IPS-18c (cell line): ENCODE results near the gene C14orf93.
"Not testable (repeated sequence)": the region's sequence is repeated elsewhere in the genome, so short reads cannot be mapped to it uniquely, and the experiment has no call there.

Experiments
- H3K4me3 ChIP-seq: 2 replicates; pipeline ENCODE4 v1.7.0; 2013; ENCODE audit warnings: low read depth, mild to moderate bottlenecking, low read length, moderate library complexity; ENCODE audit not compliant: insufficient read depth
- H3K9me3 ChIP-seq: one replicate; pipeline ENCODE4 v1.6.1; 2013; ENCODE audit warnings: mild to moderate bottlenecking, low read length, moderate library complexity; ENCODE audit not compliant: control insufficient read depth, insufficient read depth

Gene C14orf93

DNA sequence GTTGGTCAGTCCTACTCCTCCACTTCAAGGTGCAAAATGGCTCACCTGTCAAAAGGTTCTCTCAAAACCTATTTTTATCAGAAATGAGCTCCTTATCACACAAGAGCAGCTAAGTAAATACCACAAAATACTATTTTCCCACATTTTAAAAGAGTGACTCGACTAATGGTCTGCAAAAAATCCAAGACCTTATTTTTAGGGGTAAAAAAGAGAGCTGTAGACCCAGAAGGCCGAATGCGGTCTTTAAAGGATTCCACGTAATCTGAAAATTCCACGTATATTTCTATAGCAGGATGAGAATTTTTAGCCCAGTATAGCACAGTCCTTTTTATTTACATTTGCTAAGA is 3.8 kb downstream of the C14orf93 start:
- Histone ChIP-seq H3K4me3 (peak overlapping the region; percentile 81), H3K9me3 (no peaks in the 10 kb centered on the region)

DNA sequence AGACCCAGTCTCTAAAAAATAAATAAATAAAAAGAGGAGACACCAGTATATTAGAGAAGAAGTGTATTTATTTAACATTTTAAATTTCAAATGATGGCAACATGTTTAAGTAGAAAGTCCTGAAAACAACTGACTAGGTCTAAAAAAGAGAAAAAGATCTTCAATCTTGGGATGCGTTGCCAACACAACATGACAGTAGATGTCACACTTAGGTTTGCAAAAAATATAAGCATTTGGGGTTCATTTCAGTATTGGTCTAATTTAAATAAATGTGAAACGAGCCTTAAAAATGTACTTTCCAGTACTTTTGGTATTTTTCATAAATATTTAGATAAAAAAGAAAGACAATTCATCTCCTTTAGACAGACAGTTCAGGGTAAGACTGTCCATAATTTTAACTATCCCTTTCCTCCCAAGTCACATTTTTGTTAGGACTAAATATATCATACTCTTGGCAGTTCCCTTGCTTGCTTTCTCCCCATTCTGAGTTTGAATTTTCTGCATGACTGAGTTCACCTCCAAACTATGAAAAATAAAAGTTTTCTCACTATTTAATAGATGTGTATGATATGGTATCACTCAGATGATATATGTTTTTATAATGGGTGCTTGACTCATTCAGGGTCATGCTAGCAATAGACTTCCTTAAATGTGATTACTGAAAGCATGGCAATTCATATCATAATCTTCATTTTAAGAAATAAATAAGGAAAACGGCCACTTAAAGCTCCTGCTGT is 4.3 kb downstream of the C14orf93 start:
- H3K4me3 ChIP-seq, result no peak overlapping the region

DNA sequence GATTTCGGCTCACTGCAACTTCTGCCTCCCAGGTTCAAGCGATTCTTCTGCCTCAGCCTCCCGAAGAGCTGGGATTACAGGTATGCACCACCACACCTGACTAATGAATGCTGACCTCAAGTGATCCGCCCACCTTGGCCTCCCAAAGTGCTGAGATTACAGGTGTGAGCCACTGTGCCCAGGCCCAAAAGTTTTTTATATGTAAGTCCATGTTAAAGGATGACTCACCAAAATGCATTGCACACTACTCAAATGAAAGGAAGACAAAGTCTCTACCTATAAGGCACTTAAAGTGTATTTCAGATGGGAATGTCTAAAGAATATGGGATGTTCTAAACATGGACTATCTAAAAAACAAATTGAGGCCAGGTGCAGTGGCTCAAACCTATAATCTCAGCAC is 5.7 kb downstream of the C14orf93 start:
- not testable (repeated sequence) for H3K9me3 ChIP-seq, H3K4me3 ChIP-seq

More for the DNA sequence above, 4.3 kb downstream of the C14orf93 start:
- H3K9me3 ChIP-seq, result no peaks in the 10 kb centered on the region

- no peak overlapping the region for H3K4me3 ChIP-seq
- no peaks in the 10 kb centered on the region for H3K9me3 ChIP-seq
These were observed 7.4 kb downstream of the C14orf93 start for GRCh38 chr14:23002592-23002991.

GRCh38 chr14:23000860-23001259 is 9.1 kb downstream of the C14orf93 start:
- Histone ChIP-seq H3K4me3 (no peak overlapping the region), H3K9me3 (no peaks in the 10 kb centered on the region)

DNA sequence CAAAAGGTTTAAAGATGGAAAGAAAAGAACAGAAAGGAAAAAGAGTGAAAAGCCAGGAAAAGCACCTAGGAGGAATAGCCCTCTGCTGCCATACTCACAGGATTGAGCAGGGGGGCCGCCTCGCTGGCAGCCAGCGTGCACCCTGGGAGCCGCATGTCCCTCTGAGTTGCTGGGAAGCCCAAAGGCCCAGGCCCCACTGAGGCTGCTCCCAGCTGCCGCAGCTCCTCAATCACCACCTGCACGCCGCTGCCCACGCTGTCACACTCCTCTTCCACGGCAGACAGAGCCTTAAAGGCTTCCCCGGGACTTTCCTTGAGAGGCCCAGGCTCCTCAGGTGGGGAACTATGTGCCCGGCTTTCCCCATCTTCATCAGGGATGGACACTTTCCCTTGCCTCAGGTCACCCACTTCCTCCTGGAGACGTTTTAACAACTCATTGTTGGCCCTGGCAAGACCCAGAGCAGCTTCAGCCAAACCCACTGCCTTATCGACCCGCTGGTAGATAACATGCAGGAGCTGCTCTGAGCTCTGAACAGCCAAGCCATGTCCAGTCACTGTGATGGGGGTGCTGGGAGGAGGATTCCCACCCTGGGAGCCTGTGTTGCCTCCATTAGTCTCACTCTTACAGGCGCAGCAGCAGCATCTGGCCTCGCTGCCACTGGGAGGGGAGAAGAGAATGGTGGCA is 11.5 kb downstream of the C14orf93 start:
- Histone ChIP-seq H3K4me3 (no peak overlapping the region), H3K9me3 (no peaks in the 10 kb centered on the region)

DNA sequence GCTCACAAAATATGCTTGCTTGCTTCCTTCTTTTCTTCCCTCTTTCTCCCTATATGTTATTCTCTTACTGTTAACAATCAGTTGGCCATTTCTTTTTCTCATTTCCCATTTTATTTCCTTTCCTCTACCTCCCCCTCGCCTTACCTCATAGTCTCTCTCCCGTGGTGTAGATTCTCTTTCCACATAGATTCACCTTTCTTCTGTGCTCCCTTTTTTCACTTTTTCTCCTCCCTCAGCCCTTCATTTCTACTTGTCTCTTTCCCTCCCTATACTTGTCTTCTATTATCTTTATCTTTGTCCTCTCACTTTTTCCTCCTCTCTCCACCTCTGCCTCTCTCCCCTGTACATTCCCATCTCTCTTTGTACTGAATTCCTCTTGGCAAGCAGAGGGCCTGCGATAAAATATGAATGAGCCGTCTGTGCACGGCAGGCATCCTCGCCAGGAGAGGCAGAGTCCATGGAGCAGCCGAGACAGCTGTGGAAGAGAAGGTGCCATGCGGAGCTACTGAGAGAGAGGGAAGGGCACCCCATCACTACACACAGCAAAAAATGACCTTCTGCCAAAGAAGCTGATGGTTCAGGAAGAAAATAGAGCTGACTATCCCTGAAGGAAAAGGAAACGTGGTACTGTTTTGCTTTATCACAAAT is 12.1 kb downstream of the C14orf93 start:
- H3K4me3 ChIP-seq, result no peak overlapping the region

DNA sequence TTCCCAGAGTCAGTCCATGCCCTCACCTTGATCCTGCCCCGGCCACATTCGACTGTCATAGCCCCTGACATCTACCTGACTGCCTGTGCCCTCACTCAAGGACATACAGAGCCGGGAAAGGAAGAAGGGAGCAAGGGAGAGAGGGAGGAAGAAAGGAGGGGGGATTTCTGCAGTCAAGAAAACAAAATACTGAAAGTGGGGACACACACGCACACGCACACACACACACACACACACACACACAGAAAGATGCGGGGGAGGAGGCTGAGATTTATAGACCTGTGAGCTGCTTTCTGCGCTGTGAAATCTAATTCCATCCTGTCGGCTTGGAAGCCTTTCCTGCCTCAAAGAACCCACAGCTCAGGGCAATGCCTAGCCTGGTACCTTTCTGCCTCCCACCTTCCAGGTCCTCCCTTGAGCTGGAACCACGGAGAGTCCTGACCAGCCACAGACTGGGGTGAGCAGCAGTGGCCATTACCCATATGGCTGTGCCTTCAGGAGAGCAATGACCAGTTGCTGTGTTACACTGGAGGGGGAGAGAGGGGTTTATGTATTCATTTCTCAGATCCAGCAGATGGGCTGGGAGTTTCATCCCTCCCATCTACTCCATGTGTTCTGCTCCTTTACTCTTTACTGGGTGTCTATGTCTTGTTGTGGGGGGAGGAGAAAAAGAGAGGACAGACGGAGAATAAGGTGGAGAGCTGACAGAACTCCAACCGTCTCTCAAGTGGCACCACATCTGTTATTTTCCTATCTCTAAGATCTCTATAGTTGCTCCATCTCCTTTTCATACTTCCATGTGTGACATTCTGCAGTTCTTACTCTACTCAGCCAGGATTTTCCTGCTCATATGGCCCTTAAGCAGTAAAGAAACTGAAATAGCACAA is 12.9 kb downstream of the C14orf93 start:
- no peak overlapping the region for H3K4me3 ChIP-seq
- no peaks in the 10 kb centered on the region for H3K9me3 ChIP-seq

More for the DNA sequence above, 12.1 kb downstream of the C14orf93 start:
- no peaks in the 10 kb centered on the region for H3K9me3 ChIP-seq

GRCh38 chr14:22995889-22996625 is 13.9 kb downstream of the C14orf93 start:
- H3K4me3 ChIP-seq, result no peak overlapping the region
- H3K9me3 ChIP-seq, result no peaks in the 10 kb centered on the region

DNA sequence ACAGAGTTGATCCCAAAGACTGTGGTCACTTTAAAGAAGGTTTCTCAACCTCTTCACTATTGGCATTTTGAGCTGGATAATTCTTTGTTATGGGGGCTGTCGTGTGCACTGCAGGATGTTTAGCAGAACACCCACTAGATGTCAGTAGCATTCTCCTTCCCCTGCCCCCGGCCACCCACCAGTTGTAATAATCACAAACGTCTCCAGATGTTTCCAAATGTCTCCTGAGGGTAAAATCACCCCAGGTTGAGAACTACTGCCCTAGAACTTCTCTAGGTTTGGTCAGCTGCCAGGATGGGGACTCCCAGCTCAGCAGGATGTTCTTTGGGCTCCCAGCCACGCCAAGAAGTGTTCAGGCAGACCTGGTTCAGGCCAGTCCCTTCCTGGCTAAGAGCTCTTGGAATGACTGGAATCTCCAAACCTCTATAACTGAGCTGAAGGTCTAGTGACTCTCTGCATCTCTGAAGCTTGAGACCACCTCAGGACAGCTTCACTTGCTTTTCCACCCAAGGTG is 15.1 kb downstream of the C14orf93 start:
- H3K9me3 ChIP-seq, result no peaks in the 10 kb centered on the region
- H3K4me3 ChIP-seq, result no peak overlapping the region

- Histone ChIP-seq H3K9me3 (no peaks in the 10 kb centered on the region), H3K4me3 (no peak overlapping the region)
These were observed 16.4 kb downstream of the C14orf93 start for GRCh38 chr14:22993517-22993916.

DNA sequence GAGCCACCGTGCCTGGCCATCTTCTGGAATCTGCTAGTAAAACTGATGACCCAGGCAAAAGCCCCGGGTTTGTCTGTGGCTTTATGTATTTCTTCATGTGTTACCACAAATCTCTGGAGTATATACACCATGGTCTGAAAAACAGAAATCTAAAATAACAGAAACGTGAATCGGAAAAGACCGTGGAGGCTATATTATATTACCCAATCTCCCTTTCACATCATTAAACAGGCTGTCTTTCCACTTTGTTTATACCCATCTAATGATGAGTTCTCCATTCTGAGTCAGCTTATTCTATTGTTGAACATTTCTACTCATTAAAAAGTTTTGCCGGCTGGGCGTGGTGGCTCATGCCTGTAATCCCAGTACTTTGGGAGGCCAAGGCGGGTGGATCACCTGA is 18.1 kb downstream of the C14orf93 start:
- Histone ChIP-seq H3K9me3 (no peaks in the 10 kb centered on the region), H3K4me3 (no peak overlapping the region)

DNA sequence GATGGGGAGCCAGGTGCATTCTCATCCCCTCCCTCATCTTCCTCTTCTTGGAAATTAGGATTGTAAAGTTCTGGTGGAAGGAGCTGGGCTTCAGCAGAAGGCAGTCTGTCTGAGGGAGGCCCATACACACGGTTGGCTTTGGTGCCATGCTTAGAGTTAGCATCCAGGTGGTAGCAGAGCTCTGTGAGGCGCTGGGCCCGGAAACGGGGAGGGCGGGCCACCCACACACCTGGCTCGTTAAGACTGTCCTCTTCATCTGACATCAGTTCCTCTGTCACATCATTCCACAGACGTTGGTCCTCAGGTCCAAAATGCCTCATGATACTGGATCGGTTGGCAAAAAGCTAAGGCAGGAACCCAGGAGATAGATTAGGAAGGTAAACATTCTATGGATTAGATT is 22.7 kb downstream of the C14orf93 start:
- Histone ChIP-seq H3K4me3 (no peak overlapping the region), H3K9me3 (no peaks in the 10 kb centered on the region)

DNA sequence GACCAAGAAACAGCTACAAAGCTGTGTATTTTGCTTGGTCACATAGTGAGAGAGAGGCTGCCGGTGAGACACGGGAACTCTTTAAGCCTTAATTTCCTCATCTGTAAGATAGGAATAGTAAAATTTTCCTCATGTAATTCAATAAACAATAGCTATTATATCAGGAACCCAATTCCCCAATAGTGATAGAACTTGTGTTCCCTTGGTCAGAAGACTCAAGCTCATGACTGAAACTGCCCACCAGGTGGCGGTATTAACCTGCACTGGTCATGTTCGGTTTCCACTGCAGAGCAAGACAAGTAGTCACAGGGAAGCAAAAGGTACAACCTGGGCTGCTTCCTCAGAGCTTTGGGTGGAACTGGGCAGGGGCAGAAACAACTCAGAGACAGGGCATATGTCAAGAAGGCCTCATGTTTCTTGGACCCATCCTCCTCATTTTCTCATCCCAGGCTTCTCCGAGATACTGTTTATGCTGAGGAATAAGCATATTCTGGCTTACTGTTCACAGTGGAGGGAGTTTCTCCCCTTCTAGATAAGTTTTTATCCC is 23.4 kb downstream of the C14orf93 start:
- no peak overlapping the region for H3K4me3 ChIP-seq
- H3K9me3 ChIP-seq, result no peaks in the 10 kb centered on the region

- Histone ChIP-seq H3K9me3 (no peaks in the 10 kb centered on the region), H3K4me3 (no peak overlapping the region)
These were observed 23.9 kb downstream of the C14orf93 start for GRCh38 chr14:22985894-22986507.
